Activated CD4-positive, alpha-beta memory T cell treated with anti-CD3 and anti-CD28 coated beads for 36 hours (primary cell): ENCODE data around the gene CARNS1. TPM values are rescaled to one million over a fixed set of nuclear protein-coding genes. Genes with fewer than 3 reads are reported as not detected.

Experiments
- CTCF ChIA-PET: fragments of 350-600 bp; sonication (Branson Sonifier 250); formaldehyde crosslinking; loops from one replicate; lab custom pipeline; 2021; ENCODE audit warnings: antibody characterized with exemption, inconsistent platforms; lab: Charles Lee
- POLR2A ChIA-PET: fragments of 350-600 bp; sonication (Branson Sonifier 250); formaldehyde crosslinking; loops from one replicate; lab custom pipeline; 2021; ENCODE audit warnings: antibody characterized with exemption; lab: Charles Lee
- DNase-seq: peaks from one replicate; pipeline ENCODE4 v3.0.0-alpha.2; 2020
- H3K27ac Mint-ChIP-seq: one replicate; pipeline ENCODE4 v1.8.0; 2021; ENCODE audit warnings: mixed read lengths
- H3K27me3 Mint-ChIP-seq: one replicate; pipeline ENCODE4 v1.8.0; 2021; ENCODE audit warnings: mixed read lengths
- H3K36me3 Mint-ChIP-seq: one replicate; pipeline ENCODE4 v1.8.0; 2021; ENCODE audit warnings: mixed read lengths
- H3K4me1 Mint-ChIP-seq: one replicate; pipeline ENCODE4 v1.8.0; 2021; ENCODE audit warnings: low read depth, mixed read lengths
- H3K4me3 Mint-ChIP-seq: one replicate; pipeline ENCODE4 v1.8.0; 2021; ENCODE audit warnings: mild to moderate bottlenecking, mixed read lengths
- H3K9me3 Mint-ChIP-seq: one replicate; pipeline ENCODE4 v1.8.0; 2021; ENCODE audit warnings: mixed read lengths
- intact Hi-C: fragments of 100-400 bp; cut with micrococcal nuclease; formaldehyde crosslinking; loops from one replicate; pipeline ENCODE4 v1.15.1; 2023
- total RNA-seq, 2 experiments: library from RNA; stranded (reverse); gene quantifications; one replicate each; pipeline ENCODE4 v1.2.3, GENCODE V29; 2021

The CARNS1 gene
- total RNA-seq, 2 experiments from 2014 or later: 2.3 to 3.3 TPM

- intact Hi-C loops: loop anchor here (1.0 to 5.0 kb wide), 5 partner anchors 14 to 67 kb away; partner anchors contain the start of genes AIP and RPS6KB2
- H3K9me3 Mint-ChIP-seq: no peaks in the 10 kb centered on the region
- POLR2A ChIA-PET: interaction anchor here (1.5 to 4.3 kb wide), 4 partner anchors 17 to 61 kb away, joined by 3 to 35 read pairs (median 14); partner anchors contain the start of gene PTPRCAP
- peak overlapping the region; percentile 75 for H3K4me3 Mint-ChIP-seq
- H3K27me3 Mint-ChIP-seq: no peaks in the 10 kb centered on the region
- H3K27ac Mint-ChIP-seq: peak overlapping the region; percentile 77
- peaks cover 30% of the 10 kb centered on the region for H3K4me1 Mint-ChIP-seq
- CTCF ChIA-PET: interaction anchor here (1.5 to 2.5 kb wide), 4 partner anchors 15 to 87 kb away, joined by 4 to 17 read pairs (median 10); partner anchors contain the start of genes AIP and PPP1CA
- H3K36me3 Mint-ChIP-seq: peaks cover 5% of the 10 kb centered on the region
- DNase-seq: no peak
These were observed 54.0 kb downstream of the CARNS1 start for GRCh38 chr11:67469508-67469811.

DNA sequence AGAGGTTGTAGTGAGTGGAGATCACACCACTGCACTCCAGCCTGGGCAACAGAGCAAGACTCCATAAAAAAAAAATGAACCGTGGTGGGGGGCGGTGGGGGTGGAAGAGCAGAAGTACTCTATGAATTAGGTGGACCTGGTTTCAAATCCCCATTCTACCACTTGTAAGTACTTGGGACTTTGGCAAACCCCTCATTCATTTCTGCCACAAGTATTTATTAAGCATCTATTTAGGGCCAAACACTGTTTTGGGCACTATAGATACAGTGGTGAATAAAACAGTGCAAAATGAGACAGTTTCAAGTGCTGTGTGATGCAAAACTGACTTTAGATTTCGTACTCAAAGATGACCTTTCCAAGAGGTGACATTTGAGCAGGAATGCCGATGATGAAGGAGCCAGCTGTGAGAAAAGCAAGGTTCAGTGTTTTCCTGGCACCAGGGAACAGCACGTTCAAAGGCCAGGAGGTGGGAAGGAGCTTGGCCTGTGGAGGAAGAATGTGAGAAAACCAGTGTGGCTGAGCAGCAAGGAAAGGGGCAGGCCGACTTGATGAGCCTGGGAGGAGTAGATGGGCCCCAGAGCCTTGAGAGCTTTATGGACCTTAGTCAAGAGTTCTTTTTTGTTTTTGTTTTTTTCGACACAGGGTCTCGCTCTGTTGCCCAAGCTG is 55.0 kb downstream of the CARNS1 start:
- Mint-ChIP-seq H3K27ac (no peak overlapping the region), H3K27me3 (no peaks in the 10 kb centered on the region), H3K36me3 (peaks cover under 1% of the 10 kb centered on the region), H3K9me3 (no peaks in the 10 kb centered on the region), H3K4me3 (peak overlapping the region; percentile 2), H3K4me1 (peaks cover 26% of the 10 kb centered on the region)
- ChIA-PET CTCF (no interaction called here), POLR2A (interaction anchor here (4.3 kb wide), 1 partner anchor 16 kb away, joined by 35 read pairs; no protein-coding TSS in a partner anchor)
- no peak for DNase-seq
- intact Hi-C loops: no loop called here

DNA sequence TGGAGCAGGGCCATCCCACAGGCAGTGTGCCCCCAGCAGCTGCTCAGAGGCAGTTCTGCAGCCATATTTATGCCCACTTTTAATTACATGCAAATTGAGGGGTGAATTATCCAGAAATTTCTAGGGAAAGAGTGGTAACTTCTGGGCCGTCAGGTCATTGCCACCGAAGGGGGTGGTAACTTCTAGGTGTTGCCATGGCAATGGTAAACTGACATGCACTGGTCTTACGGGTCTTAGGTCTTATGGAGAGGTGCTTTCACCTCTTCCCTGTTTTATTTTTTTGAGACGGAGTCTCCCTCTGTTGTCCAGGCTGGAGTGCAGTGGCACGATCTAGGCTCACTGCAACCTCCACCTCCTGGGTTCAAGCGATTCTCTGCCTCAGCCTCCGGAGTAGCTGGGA is 57.4 kb downstream of the CARNS1 start:
- Mint-ChIP-seq H3K27ac (no peak overlapping the region), H3K4me1 (peaks cover 10% of the 10 kb centered on the region), H3K27me3 (no peaks in the 10 kb centered on the region), H3K4me3 (no peak overlapping the region), H3K36me3 (no peaks in the 10 kb centered on the region), H3K9me3 (no peaks in the 10 kb centered on the region)
- ChIA-PET POLR2A (no interaction called here), CTCF (no interaction called here)
- intact Hi-C loops: no loop called here
- no peak for DNase-seq

Other genes starting within 250 kb of the CARNS1 start
- gene GRK2, start 149.2 kb upstream of the CARNS1 start, total RNA-seq: 100 to 1,000 TPM; 273 to 279 TPM
- gene ANKRD13D, start 126.4 kb upstream of the CARNS1 start, total RNA-seq: 10 to 100 TPM; 85.9 to 89.4 TPM
- gene SSH3, start 112.1 kb upstream of the CARNS1 start, total RNA-seq: 10 to 100 TPM; 14.9 to 19.4 TPM
- 10 to 100 TPM; 62.0 to 67.4 TPM for gene POLD4, start 62.1 kb upstream of the CARNS1 start, total RNA-seq
- under 1 TPM; 0.39 to 0.45 TPM for gene CLCF1, start 42.1 kb upstream of the CARNS1 start, total RNA-seq
- 10 to 100 TPM; 31.0 to 39.1 TPM for gene RAD9A, start 23.7 kb upstream of the CARNS1 start, total RNA-seq
- gene PPP1CA, start 13.8 kb upstream of the CARNS1 start, total RNA-seq: 100 to 1,000 TPM; 261 to 267 TPM
- gene TBC1D10C, start 11.6 kb upstream of the CARNS1 start, total RNA-seq: 100 to 1,000 TPM; 123 to 126 TPM
- gene RPS6KB2, start 12.8 kb downstream of the CARNS1 start, total RNA-seq: 10 to 100 TPM; 57.4 to 57.5 TPM
- gene PTPRCAP, start 22.0 kb downstream of the CARNS1 start, total RNA-seq: 10 to 100 TPM; 93.5 to 97.4 TPM
- gene CORO1B, start 27.8 kb downstream of the CARNS1 start, total RNA-seq: 100 to 1,000 TPM; 345 to 358 TPM
- gene GPR152, start 37.1 kb downstream of the CARNS1 start, total RNA-seq: not detected
- gene CABP4, start 39.7 kb downstream of the CARNS1 start, total RNA-seq: 1 to 10 TPM; 1.0 to 1.2 TPM
- 10 to 100 TPM; 68.2 to 75.2 TPM for gene TMEM134, start 53.6 kb downstream of the CARNS1 start, total RNA-seq
- 100 to 1,000 TPM; 160 to 169 TPM for gene AIP, start 67.3 kb downstream of the CARNS1 start, total RNA-seq
- 100 to 1,000 TPM; 139 to 143 TPM for gene PITPNM1, start 89.7 kb downstream of the CARNS1 start, total RNA-seq
- 10 to 100 TPM; 82.7 to 84.7 TPM for gene CDK2AP2, start 92.5 kb downstream of the CARNS1 start, total RNA-seq
- not detected for gene CABP2, start 107.8 kb downstream of the CARNS1 start, total RNA-seq
- 100 to 1,000 TPM; 361 to 362 TPM for gene GSTP1, start 168.1 kb downstream of the CARNS1 start, total RNA-seq
- 100 to 1,000 TPM; 279 to 287 TPM for gene NDUFV1, start 191.3 kb downstream of the CARNS1 start, total RNA-seq
- gene NUDT8, start 214.3 kb downstream of the CARNS1 start, total RNA-seq: 10 to 100 TPM; 23.3 to 24.3 TPM
- not detected for gene TBX10, start 224.1 kb downstream of the CARNS1 start, total RNA-seq
- under 1 TPM; 0.29 to 0.33 TPM for gene ACY3, start 235.1 kb downstream of the CARNS1 start, total RNA-seq